MM.1S (cell line): ENCODE data around the gene KDM5C.

ENCODE experiments used
- CTCF ChIP-seq: fragments of 300-600 bp; sonication (generic); IDR thresholded peaks from 2 replicates; pipeline ENCODE4 v1.5.1; 2016; ENCODE audit warnings: antibody characterized with exemption, low read length, mixed read lengths
- EZH2 ChIP-seq: fragments of 300-600 bp; sonication (generic); optimal IDR thresholded peaks from 2 replicates; pipeline ENCODE3; 2017; ENCODE audit warnings: low read depth, mild to moderate bottlenecking, antibody characterized with exemption, low read length, mixed read lengths
- EZH2phosphoT487 ChIP-seq: fragments of 300-600 bp; sonication (generic); IDR thresholded peaks from 2 replicates; pipeline ENCODE4 v1.6.1; 2018; ENCODE audit warnings: antibody characterized with exemption, low read length

- TF ChIP-seq CTCF (no peak), EZH2 (no peak), EZH2phosphoT487 (no peak)
Measured at GRCh38 chrX:53188763-53189162, 36.2 kb downstream of the KDM5C start.
